Measurements from ENCODE around the gene ATXN1. TPM values are rescaled to one million over a fixed set of nuclear protein-coding genes. Genes with fewer than 3 reads are reported as not detected.

ATXN1 gene
- polyA plus RNA-seq, 1 of the 3 experiments (the other 2 are of a cell fraction), result 7.9 TPM

DNA sequence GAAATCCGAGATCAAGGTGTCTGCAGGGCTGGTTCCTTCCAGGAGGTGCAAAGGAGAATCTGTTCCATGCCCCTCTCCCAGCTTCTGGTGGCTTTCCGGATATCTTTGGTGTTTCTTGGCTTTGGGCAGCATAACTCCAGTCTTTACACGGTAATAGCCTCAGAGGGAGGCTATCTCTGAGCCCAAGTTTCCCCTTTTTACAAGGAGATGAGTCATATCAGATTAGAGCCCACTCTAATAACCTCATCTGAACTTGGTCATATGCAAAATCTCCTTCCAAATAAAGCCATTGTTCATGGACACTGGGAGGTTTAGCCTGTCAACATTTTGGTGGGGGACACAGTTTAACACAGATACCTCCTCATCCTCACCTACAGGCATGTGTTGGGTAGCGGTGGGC lies 213.7 kb downstream of the ATXN1 start:
- Histone ChIP-seq H3K79me2 (ENCODE audit: insufficient read depth) (peaks cover 4% of the 10 kb centered on the region; the same call in 1 of the 2 replicates), H3K9me3 (no peaks in the 10 kb centered on the region), H2AFZ (ENCODE audit: low read depth) (no peak overlapping the region), H3K27me3 (ENCODE audit: insufficient read depth) (no peaks in the 10 kb centered on the region), H3K9ac (no peak overlapping the region), H3K36me3 (replicated peaks in 1 of 2; ENCODE audit: control insufficient read depth in 1 of 2, insufficient read depth in 2 of 2, low read length in 1 of 2) (peaks cover 0 to 21% of the 10 kb centered on the region in 2 experiments), H3K27ac (ENCODE audit: low read depth in 2 of 2, low read length in 1 of 2) (no peak overlapping the region), H4K20me1 (ENCODE audit: insufficient read depth) (peaks cover 4% of the 10 kb centered on the region; the same call in 1 of the 2 replicates), H3K4me1 (ENCODE audit: control insufficient read depth in 1 of 2, insufficient read depth in 2 of 2, low read depth in 1 of 2, low read length in 1 of 2) (no peaks in the 10 kb centered on the region), H3K9me2 (no peaks in the 10 kb centered on the region), H3K4me2 (0 out of 2 replicates have a peak overlapping the region, but pooled peaks have one; percentile 14), H3F3A (replicated peaks; ENCODE audit: insufficient read depth) (no peaks in the 10 kb centered on the region), H3K4me3 (ENCODE audit: low read depth in 2 of 2, low read length in 1 of 2) (no peak overlapping the region)
- ChIA-PET CTCF (no interaction called here), POLR2A (no interaction called here)
- no peak for DNase-seq
- WGBS (ENCODE audit: low lambda C conversion rate), result 85% methylated on average over 4 of the region's 4 CpGs
- TF ChIP-seq PBX3 (IDR thresholded peaks at IDR 0.05) (no peak), CTCF (IDR thresholded peaks at IDR 0.05) (no peak), MXI1 (IDR thresholded peaks at IDR 0.05; ENCODE audit: low read depth, low read length) (no peak), GATA2 (CRISPR knock-in tag; IDR thresholded peaks at IDR 0.05) (no peak), JUND (IDR thresholded peaks at IDR 0.05) (no peak), RFX5 (IDR thresholded peaks at IDR 0.05; ENCODE audit: low read length) (no peak), TCF12 (IDR thresholded peaks at IDR 0.05) (no peak)
- TF ChIP-seq, protein P1, sequence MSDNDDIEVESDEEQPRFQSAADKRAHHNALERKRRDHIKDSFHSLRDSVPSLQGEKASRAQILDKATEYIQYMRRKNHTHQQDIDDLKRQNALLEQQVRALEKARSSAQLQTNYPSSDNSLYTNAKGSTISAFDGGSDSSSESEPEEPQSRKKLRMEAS (IDR thresholded peaks at IDR 0.05; ENCODE audit: low read depth), result no peak
- TF ChIP-seq, protein P2, sequence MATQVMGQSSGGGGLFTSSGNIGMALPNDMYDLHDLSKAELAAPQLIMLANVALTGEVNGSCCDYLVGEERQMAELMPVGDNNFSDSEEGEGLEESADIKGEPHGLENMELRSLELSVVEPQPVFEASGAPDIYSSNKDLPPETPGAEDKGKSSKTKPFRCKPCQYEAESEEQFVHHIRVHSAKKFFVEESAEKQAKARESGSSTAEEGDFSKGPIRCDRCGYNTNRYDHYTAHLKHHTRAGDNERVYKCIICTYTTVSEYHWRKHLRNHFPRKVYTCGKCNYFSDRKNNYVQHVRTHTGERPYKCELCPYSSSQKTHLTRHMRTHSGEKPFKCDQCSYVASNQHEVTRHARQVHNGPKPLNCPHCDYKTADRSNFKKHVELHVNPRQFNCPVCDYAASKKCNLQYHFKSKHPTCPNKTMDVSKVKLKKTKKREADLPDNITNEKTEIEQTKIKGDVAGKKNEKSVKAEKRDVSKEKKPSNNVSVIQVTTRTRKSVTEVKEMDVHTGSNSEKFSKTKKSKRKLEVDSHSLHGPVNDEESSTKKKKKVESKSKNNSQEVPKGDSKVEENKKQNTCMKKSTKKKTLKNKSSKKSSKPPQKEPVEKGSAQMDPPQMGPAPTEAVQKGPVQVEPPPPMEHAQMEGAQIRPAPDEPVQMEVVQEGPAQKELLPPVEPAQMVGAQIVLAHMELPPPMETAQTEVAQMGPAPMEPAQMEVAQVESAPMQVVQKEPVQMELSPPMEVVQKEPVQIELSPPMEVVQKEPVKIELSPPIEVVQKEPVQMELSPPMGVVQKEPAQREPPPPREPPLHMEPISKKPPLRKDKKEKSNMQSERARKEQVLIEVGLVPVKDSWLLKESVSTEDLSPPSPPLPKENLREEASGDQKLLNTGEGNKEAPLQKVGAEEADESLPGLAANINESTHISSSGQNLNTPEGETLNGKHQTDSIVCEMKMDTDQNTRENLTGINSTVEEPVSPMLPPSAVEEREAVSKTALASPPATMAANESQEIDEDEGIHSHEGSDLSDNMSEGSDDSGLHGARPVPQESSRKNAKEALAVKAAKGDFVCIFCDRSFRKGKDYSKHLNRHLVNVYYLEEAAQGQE (IDR thresholded peaks at IDR 0.05; ENCODE audit: low read depth, low read length), result no peak

DNA sequence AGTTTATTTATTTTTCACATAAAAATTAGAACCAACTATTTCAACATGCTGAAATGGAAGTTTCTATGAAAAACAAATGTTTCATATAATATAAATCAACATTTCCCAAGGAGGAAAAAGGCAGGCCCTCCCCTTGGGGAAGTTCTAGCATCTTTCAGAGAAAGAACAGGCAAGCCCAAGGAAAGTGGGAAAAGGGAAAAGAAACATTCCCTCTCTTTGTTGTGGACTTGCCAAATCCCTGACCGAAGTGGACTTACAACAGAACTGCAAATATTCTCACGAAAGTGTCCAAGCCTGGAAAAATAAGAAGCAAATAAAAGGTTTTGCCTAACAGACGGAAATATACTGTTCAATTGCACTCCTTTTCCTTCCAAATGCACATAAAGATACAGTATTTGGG lies 214.4 kb downstream of the ATXN1 start:
- no peak for DNase-seq
- no peaks in the 10 kb centered on the region for H3K4me1 ChIP-seq (ENCODE audit: control insufficient read depth in 1 of 2, insufficient read depth in 2 of 2, low read depth in 1 of 2, low read length in 1 of 2)
- H3K4me2 ChIP-seq, result no peak overlapping the region
- peaks cover 0 to 21% of the 10 kb centered on the region in 2 experiments for H3K36me3 ChIP-seq (replicated peaks in 1 of 2; ENCODE audit: control insufficient read depth in 1 of 2, insufficient read depth in 2 of 2, low read length in 1 of 2)
- H3K9ac ChIP-seq, result no peak overlapping the region
- no peak overlapping the region for H2AFZ ChIP-seq (ENCODE audit: low read depth)
- H3F3A ChIP-seq (replicated peaks; ENCODE audit: insufficient read depth), result no peaks in the 10 kb centered on the region
- peaks cover 4% of the 10 kb centered on the region; the same call in 1 of the 2 replicates for H3K79me2 ChIP-seq (ENCODE audit: insufficient read depth)
- WGBS (ENCODE audit: low lambda C conversion rate), result 93% methylated on average over 3 of the region's 3 CpGs
- ChIA-PET POLR2A (no interaction called here), CTCF (interaction anchor here (1.2 kb wide), 1 partner anchor 35 kb away, joined by 3 read pairs; no protein-coding TSS in a partner anchor)
- H3K27ac ChIP-seq (ENCODE audit: low read depth in 2 of 2, low read length in 1 of 2), result no peak overlapping the region
- no peaks in the 10 kb centered on the region for H3K9me2 ChIP-seq
- no peaks in the 10 kb centered on the region for H3K27me3 ChIP-seq (ENCODE audit: insufficient read depth)
- no peak overlapping the region for H3K4me3 ChIP-seq (ENCODE audit: low read depth in 2 of 2, low read length in 1 of 2)
- peaks cover 4% of the 10 kb centered on the region; the same call in 1 of the 2 replicates for H4K20me1 ChIP-seq (ENCODE audit: insufficient read depth)
- H3K9me3 ChIP-seq, result no peaks in the 10 kb centered on the region
- TF ChIP-seq IRF3 (IDR thresholded peaks at IDR 0.05; ENCODE audit: low read depth, low read length) (no peak), NRF1 (IDR thresholded peaks at IDR 0.05; ENCODE audit: low read depth, low read length) (no peak), RAD21 (IDR thresholded peaks at IDR 0.05; ENCODE audit: low read length) (no peak), FOSL2 (IDR thresholded peaks at IDR 0.05; ENCODE audit: borderline replicate concordance, low read depth) (no peak), FOXM1 (IDR thresholded peaks at IDR 0.05; ENCODE audit: low read depth) (no peak), SMC3 (IDR thresholded peaks at IDR 0.05; ENCODE audit: low read depth, low read length) (no peak), TCF12 (IDR thresholded peaks at IDR 0.05) (no peak), GATA2 (CRISPR knock-in tag; IDR thresholded peaks at IDR 0.05) (no peak), GABPA (IDR thresholded peaks at IDR 0.05; ENCODE audit: low read depth) (no peak), EZH2phosphoT487 (IDR thresholded peaks at IDR 0.05; ENCODE audit: borderline replicate concordance, low read depth) (no peak)
- TF ChIP-seq, protein P3, sequence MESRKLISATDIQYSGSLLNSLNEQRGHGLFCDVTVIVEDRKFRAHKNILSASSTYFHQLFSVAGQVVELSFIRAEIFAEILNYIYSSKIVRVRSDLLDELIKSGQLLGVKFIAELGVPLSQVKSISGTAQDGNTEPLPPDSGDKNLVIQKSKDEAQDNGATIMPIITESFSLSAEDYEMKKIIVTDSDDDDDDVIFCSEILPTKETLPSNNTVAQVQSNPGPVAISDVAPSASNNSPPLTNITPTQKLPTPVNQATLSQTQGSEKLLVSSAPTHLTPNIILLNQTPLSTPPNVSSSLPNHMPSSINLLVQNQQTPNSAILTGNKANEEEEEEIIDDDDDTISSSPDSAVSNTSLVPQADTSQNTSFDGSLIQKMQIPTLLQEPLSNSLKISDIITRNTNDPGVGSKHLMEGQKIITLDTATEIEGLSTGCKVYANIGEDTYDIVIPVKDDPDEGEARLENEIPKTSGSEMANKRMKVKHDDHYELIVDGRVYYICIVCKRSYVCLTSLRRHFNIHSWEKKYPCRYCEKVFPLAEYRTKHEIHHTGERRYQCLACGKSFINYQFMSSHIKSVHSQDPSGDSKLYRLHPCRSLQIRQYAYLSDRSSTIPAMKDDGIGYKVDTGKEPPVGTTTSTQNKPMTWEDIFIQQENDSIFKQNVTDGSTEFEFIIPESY (IDR thresholded peaks at IDR 0.05; ENCODE audit: borderline replicate concordance, low read depth), result no peak

Measured in SK-N-SH (cell line).